ENCODE measurements around the gene TPD52L1. TPM values are rescaled to one million over a fixed set of nuclear protein-coding genes. Genes with fewer than 3 reads are reported as not detected.

TPD52L1 gene
- total RNA-seq, 1 donor from 2014 or later: 164 TPM

GRCh38 chr6:125163811-125164210, 10.2 kb downstream of the TPD52L1 start:
- Histone ChIP-seq H3K27me3 (ENCODE audit: control insufficient read depth, insufficient read depth, low read length) (no peaks in the 10 kb centered on the region), H3K36me3 (ENCODE audit: control insufficient read depth, insufficient read depth, low read length) (peaks cover 2% of the 10 kb centered on the region), H3K4me3 (ENCODE audit: low read depth, low read length) (no peak overlapping the region)
- DNase-seq (ENCODE audit: low read depth) (no peak), FAIRE-seq (no peak)
- TF ChIP-seq CTCF (IDR thresholded peaks at IDR 0.05; ENCODE audit: insufficient read depth, low read length, severe bottlenecking): no peak

- Histone ChIP-seq H3K4me3 (ENCODE audit: low read depth, low read length) (no peak overlapping the region), H3K36me3 (ENCODE audit: control insufficient read depth, insufficient read depth, low read length) (peaks cover 2% of the 10 kb centered on the region), H3K27me3 (ENCODE audit: control insufficient read depth, insufficient read depth, low read length) (no peaks in the 10 kb centered on the region)
- TF ChIP-seq CTCF (IDR thresholded peaks at IDR 0.05; ENCODE audit: insufficient read depth, low read length, severe bottlenecking): no peak
- no peak for DNase-seq (ENCODE audit: low read depth)
- FAIRE-seq: no peak
Observed at GRCh38 chr6:125164696-125165095, 11.1 kb downstream of the TPD52L1 start.

GRCh38 chr6:125165256-125165655, 11.7 kb downstream of the TPD52L1 start:
- FAIRE-seq: no peak
- H3K4me3 ChIP-seq (ENCODE audit: low read depth, low read length): no peak overlapping the region
- no peak for TF ChIP-seq CTCF (IDR thresholded peaks at IDR 0.05; ENCODE audit: insufficient read depth, low read length, severe bottlenecking)

GRCh38 chr6:125165776-125166175, 12.2 kb downstream of the TPD52L1 start:
- no peak for DNase-seq (ENCODE audit: low read depth)
- no peak for FAIRE-seq
- TF ChIP-seq CTCF (IDR thresholded peaks at IDR 0.05; ENCODE audit: insufficient read depth, low read length, severe bottlenecking): no peak

More at GRCh38 chr6:125165256-125165655, 11.7 kb downstream of the TPD52L1 start:
- Histone ChIP-seq H3K36me3 (ENCODE audit: control insufficient read depth, insufficient read depth, low read length) (peaks cover 2% of the 10 kb centered on the region), H3K27me3 (ENCODE audit: control insufficient read depth, insufficient read depth, low read length) (no peaks in the 10 kb centered on the region)
- DNase-seq (ENCODE audit: low read depth): no peak

GRCh38 chr6:125166711-125167110, 13.1 kb downstream of the TPD52L1 start:
- Histone ChIP-seq H3K36me3 (ENCODE audit: control insufficient read depth, insufficient read depth, low read length) (no peaks in the 10 kb centered on the region), H3K4me3 (ENCODE audit: low read depth, low read length) (no peak overlapping the region), H3K27me3 (ENCODE audit: control insufficient read depth, insufficient read depth, low read length) (no peaks in the 10 kb centered on the region)
- no peak for DNase-seq (ENCODE audit: low read depth)
- no peak for TF ChIP-seq CTCF (IDR thresholded peaks at IDR 0.05; ENCODE audit: insufficient read depth, low read length, severe bottlenecking)
- FAIRE-seq: no peak

More at GRCh38 chr6:125165776-125166175, 12.2 kb downstream of the TPD52L1 start:
- H3K36me3 ChIP-seq (ENCODE audit: control insufficient read depth, insufficient read depth, low read length): no peaks in the 10 kb centered on the region
- no peaks in the 10 kb centered on the region for H3K27me3 ChIP-seq (ENCODE audit: control insufficient read depth, insufficient read depth, low read length)
- no peak overlapping the region for H3K4me3 ChIP-seq (ENCODE audit: low read depth, low read length)

GRCh38 chr6:125167579-125167978, 14.0 kb downstream of the TPD52L1 start:
- no peak overlapping the region for H3K4me3 ChIP-seq (ENCODE audit: low read depth, low read length)
- FAIRE-seq (no peak), DNase-seq (ENCODE audit: low read depth) (no peak)
- no peak for TF ChIP-seq CTCF (IDR thresholded peaks at IDR 0.05; ENCODE audit: insufficient read depth, low read length, severe bottlenecking)
- no peaks in the 10 kb centered on the region for H3K36me3 ChIP-seq (ENCODE audit: control insufficient read depth, insufficient read depth, low read length)
- H3K27me3 ChIP-seq (ENCODE audit: control insufficient read depth, insufficient read depth, low read length): no peaks in the 10 kb centered on the region
